Smooth muscle cell (in vitro differentiated cells): ENCODE measurements around the gene ATE1. TPM values are rescaled to one million over a fixed set of nuclear protein-coding genes. Genes with fewer than 3 reads are reported as not detected.

Source experiments
- DNase-seq: peaks from one replicate; lab custom pipeline; 2025; ENCODE audit not compliant: unreplicated experiment; lab: John Stamatoyannopoulos, UW
- H2AFZ ChIP-seq: fragments of 200-600 bp; sonication (generic); 2 replicates; pipeline ENCODE4 v1.6.0; 2016; ENCODE audit warnings: antibody characterized with exemption, low read depth, mild to moderate bottlenecking
- H3F3A ChIP-seq: fragments of 200-600 bp; sonication (generic); 2 replicates; pipeline ENCODE4 v1.6.0; 2017; ENCODE audit warnings: antibody characterized with exemption, low read depth
- H3K27ac ChIP-seq: fragments of 200-600 bp; sonication (generic); 2 replicates; pipeline ENCODE4 v1.5.1; 2016; ENCODE audit warnings: low read depth, mild to moderate bottlenecking
- H3K27me3 ChIP-seq: fragments of 200-600 bp; sonication (generic); 2 replicates; pipeline ENCODE4 v1.6.1; 2016; ENCODE audit warnings: low read depth, mild to moderate bottlenecking
- H3K36me3 ChIP-seq: fragments of 200-600 bp; sonication (generic); 2 replicates; pipeline ENCODE4 v1.5.1; 2016; ENCODE audit warnings: low read depth
- H3K4me1 ChIP-seq: fragments of 200-600 bp; sonication (generic); 2 replicates; pipeline ENCODE4 v1.5.1; 2016; ENCODE audit warnings: low read depth
- H3K4me2 ChIP-seq: fragments of 200-600 bp; sonication (generic); 2 replicates; pipeline ENCODE4 v1.6.0; 2016; ENCODE audit warnings: mild to moderate bottlenecking
- H3K4me3 ChIP-seq: fragments of 200-600 bp; sonication (generic); 2 replicates; pipeline ENCODE4 v1.5.1; 2016; ENCODE audit warnings: mild to moderate bottlenecking
- H3K79me2 ChIP-seq: fragments of 200-600 bp; sonication (generic); 2 replicates; pipeline ENCODE4 v1.6.0; 2016; ENCODE audit warnings: low read depth, mild to moderate bottlenecking
- H3K9ac ChIP-seq: fragments of 200-600 bp; sonication (generic); 2 replicates; pipeline ENCODE4 v1.6.0; 2016; ENCODE audit warnings: low read depth
- H3K9me3 ChIP-seq: fragments of 200-600 bp; sonication (generic); replicated peaks from 2 replicates; pipeline ENCODE4 v1.5.1; 2016; ENCODE audit warnings: low read depth
- H4K20me1 ChIP-seq: fragments of 200-600 bp; sonication (generic); 2 replicates; pipeline ENCODE4 v1.6.0; 2016; ENCODE audit warnings: low read depth
- WGBS: methylation state at CpG from one replicate; pipeline ENCODE4 v1.1.7; 2016; ENCODE audit warnings: low lambda C conversion rate; 5-methylcytosine and 5-hydroxymethylcytosine counted together
- polyA plus RNA-seq: library from polyadenylated mRNA; unstranded; fragments of >200 nt; fragmentation: Nextera tagmentation; extraction: Ambion mirVana; gene quantifications from 2 replicates; pipeline ENCODE4 v1.2.1, GENCODE V29; 2016
- total RNA-seq: library from RNA; depleted of rRNA; stranded (reverse); fragments of >200 nt; gene quantifications from 2 replicates; pipeline ENCODE4 v1.2.3, GENCODE V29; 2014
- TF ChIP-seq, protein P1 (sequence below): fragments of 200-600 bp; sonication (generic); IDR thresholded peaks from 2 replicates; pipeline ENCODE4 v1.5.1; 2017; ENCODE audit warnings: borderline replicate concordance, mild to moderate bottlenecking, antibody characterized with exemption; ENCODE audit not compliant: insufficient read depth, poor library complexity, severe bottlenecking

The ATE1 gene
- total and polyA plus RNA-seq, 2 experiments from 2014 or later = 9.1 to 20.7 TPM

GRCh38 chr10:121899727-121900126 is 28.1 kb downstream of the ATE1 start:
- H3K4me2 ChIP-seq = no peak overlapping the region
- H2AFZ ChIP-seq = no peak overlapping the region
- H3K4me3 ChIP-seq = no peak overlapping the region
- H4K20me1 ChIP-seq = no peaks in the 10 kb centered on the region
- H3K27me3 ChIP-seq = no peaks in the 10 kb centered on the region
- H3K36me3 ChIP-seq = no peaks in the 10 kb centered on the region
- no peak for DNase-seq
- H3K27ac ChIP-seq = no peak overlapping the region
- 91% methylated on average over 4 of the region's 4 CpGs for WGBS
- TF ChIP-seq, protein P1, sequence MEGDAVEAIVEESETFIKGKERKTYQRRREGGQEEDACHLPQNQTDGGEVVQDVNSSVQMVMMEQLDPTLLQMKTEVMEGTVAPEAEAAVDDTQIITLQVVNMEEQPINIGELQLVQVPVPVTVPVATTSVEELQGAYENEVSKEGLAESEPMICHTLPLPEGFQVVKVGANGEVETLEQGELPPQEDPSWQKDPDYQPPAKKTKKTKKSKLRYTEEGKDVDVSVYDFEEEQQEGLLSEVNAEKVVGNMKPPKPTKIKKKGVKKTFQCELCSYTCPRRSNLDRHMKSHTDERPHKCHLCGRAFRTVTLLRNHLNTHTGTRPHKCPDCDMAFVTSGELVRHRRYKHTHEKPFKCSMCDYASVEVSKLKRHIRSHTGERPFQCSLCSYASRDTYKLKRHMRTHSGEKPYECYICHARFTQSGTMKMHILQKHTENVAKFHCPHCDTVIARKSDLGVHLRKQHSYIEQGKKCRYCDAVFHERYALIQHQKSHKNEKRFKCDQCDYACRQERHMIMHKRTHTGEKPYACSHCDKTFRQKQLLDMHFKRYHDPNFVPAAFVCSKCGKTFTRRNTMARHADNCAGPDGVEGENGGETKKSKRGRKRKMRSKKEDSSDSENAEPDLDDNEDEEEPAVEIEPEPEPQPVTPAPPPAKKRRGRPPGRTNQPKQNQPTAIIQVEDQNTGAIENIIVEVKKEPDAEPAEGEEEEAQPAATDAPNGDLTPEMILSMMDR = no peak
- H3F3A ChIP-seq = peaks cover 4% of the 10 kb centered on the region
- no peak overlapping the region for H3K9ac ChIP-seq
- H3K79me2 ChIP-seq = peaks cover 4% of the 10 kb centered on the region
- H3K4me1 ChIP-seq = no peaks in the 10 kb centered on the region
- no peaks in the 10 kb centered on the region for H3K9me3 ChIP-seq

- Histone ChIP-seq H3K9me3 (no peaks in the 10 kb centered on the region), H3K79me2 (peaks cover 1% of the 10 kb centered on the region), H3K4me3 (no peak overlapping the region), H2AFZ (no peak overlapping the region), H3K27me3 (no peaks in the 10 kb centered on the region), H3K4me2 (no peak overlapping the region), H3F3A (no peaks in the 10 kb centered on the region), H3K36me3 (no peaks in the 10 kb centered on the region), H4K20me1 (no peaks in the 10 kb centered on the region), H3K4me1 (no peaks in the 10 kb centered on the region), H3K9ac (no peak overlapping the region), H3K27ac (no peak overlapping the region)
- WGBS = 78% methylated on average over 5 of the region's 5 CpGs
- DNase-seq = no peak
- TF ChIP-seq, protein P1 = no peak
These were observed 36.7 kb downstream of the ATE1 start for GRCh38 chr10:121891103-121891502.

DNA sequence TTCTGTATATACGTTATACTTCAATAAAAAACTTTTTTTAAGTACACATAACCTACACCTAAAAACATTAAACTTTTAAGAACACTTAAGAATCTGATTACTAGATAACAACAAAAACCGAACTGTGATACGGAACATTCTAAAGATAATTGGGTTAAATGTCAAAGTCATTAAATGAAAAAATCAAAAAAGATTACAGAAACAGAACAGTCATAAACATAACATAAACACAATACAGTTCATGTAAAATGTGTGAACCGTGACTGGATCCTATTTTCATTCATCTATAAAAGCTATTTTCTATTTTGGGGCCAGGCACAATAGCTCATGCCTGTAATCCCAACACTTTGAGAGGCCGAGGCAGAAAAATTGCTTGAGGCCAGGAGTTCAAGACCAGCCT is 38.6 kb downstream of the ATE1 start:
- Histone ChIP-seq H3K27me3 (no peaks in the 10 kb centered on the region), H3K4me3 (no peak overlapping the region), H3F3A (no peaks in the 10 kb centered on the region), H3K4me1 (no peaks in the 10 kb centered on the region), H3K27ac (no peak overlapping the region), H3K4me2 (no peak overlapping the region), H3K79me2 (no peaks in the 10 kb centered on the region), H4K20me1 (no peaks in the 10 kb centered on the region), H3K36me3 (no peaks in the 10 kb centered on the region), H3K9me3 (no peaks in the 10 kb centered on the region), H2AFZ (no peak overlapping the region), H3K9ac (no peak overlapping the region)
- no peak for DNase-seq
- TF ChIP-seq, protein P1 = no peak
- 63% methylated on average over 5 of the region's 5 CpGs for WGBS

DNA sequence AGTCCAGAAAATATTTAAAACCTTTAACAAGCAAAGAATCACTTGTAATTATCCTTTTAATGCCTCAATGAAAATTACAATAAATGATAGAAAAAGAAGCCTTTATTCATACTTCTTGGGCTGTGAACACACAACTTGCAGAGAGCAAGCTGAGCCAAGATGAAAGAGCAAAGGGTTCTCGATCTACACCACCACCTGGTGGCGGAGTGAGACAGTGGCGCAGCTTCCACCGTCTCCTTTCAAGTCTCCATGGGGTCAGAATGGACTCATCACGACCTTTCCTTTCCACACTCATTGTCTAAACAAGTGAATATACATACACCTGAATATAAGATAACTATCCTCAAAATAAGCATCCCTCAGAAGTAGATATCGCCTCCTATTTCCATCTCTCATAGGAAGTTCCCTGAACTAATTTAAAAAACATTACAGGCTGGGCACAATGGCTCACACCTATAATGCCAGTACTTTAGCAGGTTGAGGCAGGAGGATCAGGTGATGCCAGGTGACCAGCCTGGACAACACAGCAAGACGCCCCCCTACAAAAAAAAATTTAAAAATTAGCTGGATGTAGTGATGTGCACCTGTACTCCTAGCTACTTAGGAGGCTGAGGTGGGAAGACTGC is 40.7 kb downstream of the ATE1 start:
- H3K9ac ChIP-seq = no peak overlapping the region

More for the DNA sequence above, 40.7 kb downstream of the ATE1 start:
- no peaks in the 10 kb centered on the region for H3K9me3 ChIP-seq
- no peaks in the 10 kb centered on the region for H3F3A ChIP-seq
- H4K20me1 ChIP-seq = no peaks in the 10 kb centered on the region
- no peak overlapping the region for H3K27ac ChIP-seq
- H3K27me3 ChIP-seq = no peaks in the 10 kb centered on the region
- no peak overlapping the region for H3K4me2 ChIP-seq
- no peaks in the 10 kb centered on the region for H3K4me1 ChIP-seq
- no peaks in the 10 kb centered on the region for H3K36me3 ChIP-seq
- H3K79me2 ChIP-seq = no peaks in the 10 kb centered on the region
- no peak overlapping the region for H2AFZ ChIP-seq
- whole genome bisulfite sequencing = 15% methylated on average over 7 of the region's 7 CpGs
- TF ChIP-seq, protein P1 = peak; percentile 93
- no peak overlapping the region for H3K4me3 ChIP-seq
- peak; percentile 3 for DNase-seq
